GM18517 (cell line): ENCODE results near the gene OSTC.

Experiments used
- ATAC-seq: cut with Tn5 transposase; IDR thresholded peaks from one replicate; pipeline ENCODE4 v1.9.1; 2021; ENCODE audit warnings: mild to moderate bottlenecking, moderate library complexity; ENCODE audit not compliant: unreplicated experiment

The OSTC gene

DNA sequence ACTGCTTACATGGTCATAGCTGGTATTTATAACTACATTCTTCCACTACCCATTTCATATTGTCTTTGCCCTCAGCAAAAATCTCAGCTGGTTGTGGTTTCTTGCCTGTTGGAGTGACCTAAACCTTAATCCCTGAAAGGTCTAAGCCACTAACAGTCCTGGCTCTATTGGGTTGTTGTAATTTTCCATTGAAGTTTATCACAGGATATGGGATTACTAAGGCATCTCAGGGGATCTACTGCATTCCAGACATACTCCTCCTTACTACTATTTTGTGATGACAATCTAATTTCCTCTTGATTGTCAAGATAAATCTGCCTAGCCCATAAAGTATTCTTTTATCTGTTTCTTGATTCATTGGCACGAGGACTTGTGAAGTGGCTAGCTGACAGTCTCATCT lies 6.2 kb upstream of the OSTC start:
- ATAC-seq = no peak

- ATAC-seq = no peak
Measured at GRCh38 chr4:108646706-108647105, 3.7 kb upstream of the OSTC start.

GRCh38 chr4:108649863-108650211 lies 562 bp upstream of the OSTC start:
- ATAC-seq = peak; percentile 27

DNA sequence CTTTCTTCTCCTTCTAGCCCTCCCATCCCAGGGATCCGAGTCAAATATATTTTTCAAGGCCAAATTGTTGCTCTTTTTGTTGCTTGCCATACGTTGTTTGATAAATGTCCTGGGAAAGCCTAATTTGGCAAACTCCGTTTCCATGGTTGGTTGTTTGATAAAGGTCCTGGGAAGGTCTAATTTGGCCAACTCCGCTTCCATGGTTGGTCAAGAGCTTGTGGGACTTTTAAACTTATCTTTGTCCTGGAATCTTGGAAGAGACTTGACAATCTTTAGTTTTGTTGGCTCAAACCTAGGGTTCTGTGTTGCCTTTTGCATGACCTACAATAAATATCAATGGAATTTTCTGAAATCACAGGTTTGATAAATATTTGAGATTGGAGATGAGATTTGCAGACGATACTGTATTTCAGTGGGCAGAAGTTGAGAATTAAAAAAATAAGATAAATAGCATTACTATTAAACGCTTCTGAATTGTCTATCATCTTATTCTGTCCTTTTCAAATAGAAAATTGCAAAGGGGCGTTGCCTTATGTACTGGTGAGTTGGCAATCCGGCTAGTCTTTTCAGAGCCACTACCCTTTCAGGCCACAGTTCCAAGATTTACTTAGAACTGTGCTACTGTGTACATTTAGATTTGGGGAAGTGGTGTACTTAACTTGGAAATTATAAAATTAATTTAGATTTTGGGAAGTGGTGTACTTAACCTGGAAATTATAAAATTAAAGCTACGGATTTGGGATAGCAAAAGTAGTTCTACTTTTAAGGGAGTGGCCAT lies 804 bp downstream of the OSTC start:
- no peak for ATAC-seq

- ATAC-seq = no peak
Measured at GRCh38 chr4:108662629-108663028, 12.2 kb downstream of the OSTC start.

GRCh38 chr4:108674356-108674977 lies 24.1 kb downstream of the OSTC start:
- ATAC-seq = no peak

GRCh38 chr4:108681321-108681809 lies 31.0 kb downstream of the OSTC start:
- no peak for ATAC-seq

- ATAC-seq = no peak
Measured at GRCh38 chr4:108683479-108683878, 33.1 kb downstream of the OSTC start.

GRCh38 chr4:108685036-108685686 lies 34.8 kb downstream of the OSTC start:
- no peak for ATAC-seq

DNA sequence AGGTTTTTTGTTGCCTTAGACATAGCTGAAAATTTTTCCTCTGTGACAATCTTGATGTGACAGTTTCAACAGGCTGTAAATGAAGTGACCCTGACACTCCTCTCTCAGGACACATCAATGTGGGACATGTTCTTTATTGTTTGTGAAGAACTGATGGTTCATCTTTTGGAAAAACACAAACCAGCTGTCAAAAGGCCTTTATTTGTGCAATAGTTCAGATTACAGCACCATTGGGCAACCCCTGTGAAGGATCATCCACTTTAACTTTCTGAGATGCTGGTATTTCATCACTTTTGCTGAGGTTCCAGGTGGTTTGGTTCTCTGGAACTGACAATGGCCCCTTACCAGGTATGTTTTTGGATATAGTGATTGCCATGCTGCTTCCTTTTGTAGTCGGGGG lies 40.3 kb downstream of the OSTC start:
- no peak for ATAC-seq

GRCh38 chr4:108693211-108693610 lies 42.8 kb downstream of the OSTC start:
- ATAC-seq = no peak

GRCh38 chr4:108693819-108694218 lies 43.4 kb downstream of the OSTC start:
- ATAC-seq = no peak

GRCh38 chr4:108694423-108694822 lies 44.0 kb downstream of the OSTC start:
- ATAC-seq = no peak

DNA sequence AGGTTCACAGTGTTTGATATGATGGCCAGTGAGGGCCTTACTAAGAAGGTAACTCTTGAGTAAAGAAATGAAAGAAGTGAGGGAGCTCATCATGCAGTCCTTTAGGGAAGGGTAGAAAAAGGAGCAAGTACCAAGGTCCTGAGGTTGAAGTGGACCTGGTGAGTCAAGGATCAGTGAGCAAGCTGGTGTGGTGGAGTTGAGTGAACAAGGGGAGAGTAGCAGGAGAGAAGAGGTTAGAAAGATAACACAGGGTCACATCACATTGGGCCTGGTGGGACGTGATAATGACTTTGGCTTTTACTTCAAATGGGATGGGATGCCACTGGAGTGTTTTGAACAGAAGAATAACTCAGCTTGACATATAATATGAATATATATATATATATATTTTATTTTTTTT lies 44.7 kb downstream of the OSTC start:
- no peak for ATAC-seq

- no peak for ATAC-seq
Measured at GRCh38 chr4:108696160-108696559, 45.8 kb downstream of the OSTC start.

GRCh38 chr4:108700081-108700757 lies 49.8 kb downstream of the OSTC start:
- ATAC-seq = no peak

- ATAC-seq = no peak
Measured at GRCh38 chr4:108702960-108703359, 52.6 kb downstream of the OSTC start.

- ATAC-seq = no peak
Measured at GRCh38 chr4:108703370-108703769, 53.0 kb downstream of the OSTC start.

GRCh38 chr4:108703966-108704365 lies 53.6 kb downstream of the OSTC start:
- no peak for ATAC-seq

GRCh38 chr4:108706289-108706688 lies 55.9 kb downstream of the OSTC start:
- no peak for ATAC-seq

DNA sequence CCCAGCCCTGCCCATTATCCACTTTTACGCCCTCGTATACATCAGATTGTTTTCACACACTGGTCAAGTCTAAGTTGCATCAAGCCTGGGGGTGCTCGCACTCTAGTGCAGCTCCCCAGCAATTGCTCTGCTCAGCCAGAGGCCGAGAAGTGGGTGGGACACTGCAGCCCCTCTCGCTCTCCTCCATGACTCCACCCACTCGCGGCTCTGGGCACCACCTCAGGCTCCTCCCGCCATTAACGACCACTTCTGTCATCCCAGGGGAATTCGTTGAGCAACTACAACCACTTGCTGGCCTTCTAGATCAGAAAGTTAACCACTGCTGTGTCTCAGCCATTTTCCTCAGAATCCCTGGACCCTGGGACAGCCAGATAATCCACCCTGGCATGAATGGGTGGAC lies 58.8 kb downstream of the OSTC start:
- no peak for ATAC-seq

GRCh38 chr4:108709722-108710121 lies 59.3 kb downstream of the OSTC start:
- no peak for ATAC-seq
